BJ (cell line): ENCODE data around the gene SLC2A9. TPM values are rescaled to one million over a fixed set of nuclear protein-coding genes. Genes with fewer than 3 reads are reported as not detected.

Experiments
- CTCF ChIA-PET: fragments of 350-600 bp; formaldehyde crosslinking; extraction: SDS; loops from one replicate; lab custom pipeline; 2021; ENCODE audit warnings: antibody characterized with exemption, inconsistent platforms; lab: Yijun Ruan, JAX
- POLR2A ChIA-PET: fragments of 300-600 bp; sonication (Branson Sonifier 250); formaldehyde crosslinking; extraction: SDS; loops from one replicate; lab custom pipeline; 2021; ENCODE audit warnings: antibody characterized with exemption; lab: Charles Lee
- DNase-seq: peaks from one replicate; pipeline ENCODE4 v3.0.0-alpha.2; 2011; ENCODE audit warnings: low read depth
- H3K27me3 ChIP-seq: 2 replicates; pipeline ENCODE4 v1.6.0; 2011; ENCODE audit warnings: low read length; ENCODE audit not compliant: control insufficient read depth, insufficient read depth
- H3K36me3 ChIP-seq: 2 replicates; pipeline ENCODE4 v1.5.1; 2011; ENCODE audit warnings: low read length; ENCODE audit not compliant: control insufficient read depth, insufficient read depth
- H3K4me3 ChIP-seq: 2 replicates; pipeline ENCODE4 v1.5.1; 2011; ENCODE audit warnings: low read depth, mild to moderate bottlenecking, control low read depth, low read length
- CTCF ChIP-seq: IDR thresholded peaks from 2 replicates; pipeline ENCODE4 v1.5.1; 2011; ENCODE audit warnings: low read depth, mild to moderate bottlenecking, control low read depth, inconsistent platforms, low read length, moderate library complexity; ENCODE audit not compliant: insufficient read depth
- polyA plus RNA-seq: library from polyadenylated mRNA; depleted of rRNA; stranded (reverse); fragments of >200 nt; gene quantifications from 2 replicates; pipeline ENCODE4 v1.2.3, GENCODE V29; 2011

Gene SLC2A9
- polyA plus RNA-seq, 1 experiment: 6.4 TPM

GRCh38 chr4:9953089-9953488 lies 68.2 kb downstream of the SLC2A9 start:
- no peaks in the 10 kb centered on the region for H3K27me3 ChIP-seq
- CTCF ChIA-PET: interaction anchor here (0.7 kb wide), 1 partner anchor 15 kb away, joined by 3 read pairs; no protein-coding TSS in a partner anchor
- H3K36me3 ChIP-seq: no peaks in the 10 kb centered on the region
- TF ChIP-seq CTCF: no peak
- no peak for DNase-seq
- POLR2A ChIA-PET: no interaction called here
- H3K4me3 ChIP-seq: no peak overlapping the region

GRCh38 chr4:9952415-9952950 lies 68.8 kb downstream of the SLC2A9 start:
- ChIA-PET CTCF (interaction anchor here (0.7 kb wide), 1 partner anchor 16 kb away, joined by 3 read pairs; no protein-coding TSS in a partner anchor), POLR2A (no interaction called here)
- no peak overlapping the region for H3K4me3 ChIP-seq
- H3K36me3 ChIP-seq: no peaks in the 10 kb centered on the region
- no peaks in the 10 kb centered on the region for H3K27me3 ChIP-seq
- DNase-seq: no peak
- TF ChIP-seq CTCF: no peak

DNA sequence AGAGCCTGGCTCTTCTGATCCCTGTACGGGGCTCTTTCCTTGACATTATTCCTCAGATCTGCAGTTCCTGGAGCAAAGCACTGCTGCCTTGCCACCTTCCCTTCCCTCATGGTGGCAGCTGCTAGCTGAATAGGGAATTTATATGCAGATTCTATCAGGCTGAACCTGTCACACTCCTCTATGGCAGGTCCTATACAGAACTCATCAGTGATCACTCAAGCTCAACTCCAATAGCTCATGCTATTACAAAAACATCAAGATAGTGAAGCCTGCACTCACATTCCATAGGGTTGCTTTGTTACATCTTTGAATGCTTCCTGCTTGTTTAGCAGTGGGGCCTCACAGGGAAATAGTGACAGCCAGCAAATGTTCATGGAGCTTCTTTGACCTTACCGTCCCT lies 71.7 kb downstream of the SLC2A9 start:
- Histone ChIP-seq H3K27me3 (no peaks in the 10 kb centered on the region), H3K36me3 (no peaks in the 10 kb centered on the region), H3K4me3 (no peak overlapping the region)
- TF ChIP-seq CTCF: no peak
- CTCF ChIA-PET: no interaction called here
- POLR2A ChIA-PET: no interaction called here
- no peak for DNase-seq

- CTCF ChIA-PET: interaction anchor here (1.1 kb wide), 1 partner anchor 19 kb away, joined by 4 read pairs; no protein-coding TSS in a partner anchor
- DNase-seq: no peak
- Histone ChIP-seq H3K27me3 (no peaks in the 10 kb centered on the region), H3K36me3 (no peaks in the 10 kb centered on the region), H3K4me3 (no peak overlapping the region)
- POLR2A ChIA-PET: no interaction called here
- TF ChIP-seq CTCF: no peak
Observed at GRCh38 chr4:9947168-9948062, 73.9 kb downstream of the SLC2A9 start.

- Histone ChIP-seq H3K4me3 (no peak overlapping the region), H3K36me3 (no peaks in the 10 kb centered on the region), H3K27me3 (no peaks in the 10 kb centered on the region)
- no peak for DNase-seq
- no peak for TF ChIP-seq CTCF
- ChIA-PET CTCF (interaction anchor here (1.1 kb wide), 1 partner anchor 18 kb away, joined by 4 read pairs; no protein-coding TSS in a partner anchor), POLR2A (no interaction called here)
Observed at GRCh38 chr4:9946170-9946569, 75.1 kb downstream of the SLC2A9 start.
